ENCODE data around the gene ZNF408. TPM values are rescaled to one million over a fixed set of nuclear protein-coding genes. Genes with fewer than 3 reads are reported as not detected.

Gene ZNF408
- total RNA-seq, 1 donor from 2014 or later: 8.2 TPM

DNA sequence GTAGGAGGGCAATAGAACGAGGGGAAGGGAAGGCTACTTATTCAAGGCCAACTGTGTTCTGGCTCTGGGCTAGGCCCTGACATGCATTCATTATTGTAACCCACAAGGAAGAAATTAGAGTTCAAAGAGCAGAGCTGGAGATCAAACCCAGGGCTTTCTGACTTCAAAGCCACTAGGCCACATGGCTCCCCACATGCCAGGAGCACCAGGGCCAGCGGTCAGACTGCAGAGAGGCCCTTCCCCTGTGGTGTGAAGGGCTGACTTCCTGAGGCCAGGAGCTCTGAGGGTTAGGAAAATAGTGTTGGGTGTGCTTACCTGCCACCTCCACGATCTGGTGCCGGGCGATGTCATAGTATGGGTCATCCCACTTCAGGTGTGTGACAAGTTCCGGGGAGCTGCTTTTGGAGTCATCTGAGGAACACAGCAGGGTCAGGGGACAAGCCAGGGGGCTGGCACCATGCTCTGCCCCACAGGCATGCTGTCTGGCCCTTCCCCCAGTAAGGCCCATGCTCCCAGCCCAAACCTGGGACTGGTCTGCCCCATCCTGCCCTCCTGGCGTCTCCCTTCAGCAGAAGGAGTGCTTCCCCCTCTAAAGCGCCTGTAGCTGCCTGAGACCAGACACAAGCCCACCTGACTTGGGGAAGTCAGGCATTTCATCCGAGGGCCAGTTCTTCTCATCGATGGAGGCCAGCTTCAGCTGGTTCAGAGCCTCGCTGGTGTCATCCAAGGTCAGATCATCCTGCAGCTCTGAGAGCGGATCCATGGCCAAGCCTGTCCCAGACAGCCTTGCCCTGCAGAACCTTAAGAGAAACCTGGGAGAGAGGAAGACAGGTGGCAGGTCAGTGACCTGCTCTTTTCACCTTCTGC, 5.3 kb upstream of the ZNF408 start:
- DNase-seq (ENCODE audit: low read depth) (no peak), FAIRE-seq (no peak)
- H3K4me3 ChIP-seq (ENCODE audit: low read depth, low read length): no peak overlapping the region
- no peak for TF ChIP-seq CTCF (IDR thresholded peaks at IDR 0.05; ENCODE audit: insufficient read depth, low read length, severe bottlenecking)
- peaks cover 27% of the 10 kb centered on the region for H3K36me3 ChIP-seq (ENCODE audit: control insufficient read depth, insufficient read depth, low read length)
- H3K27me3 ChIP-seq (ENCODE audit: control insufficient read depth, insufficient read depth, low read length): no peaks in the 10 kb centered on the region

- H3K36me3 ChIP-seq (ENCODE audit: control insufficient read depth, insufficient read depth, low read length): peaks cover 27% of the 10 kb centered on the region
- FAIRE-seq (no peak), DNase-seq (ENCODE audit: low read depth) (no peak)
- no peak overlapping the region for H3K4me3 ChIP-seq (ENCODE audit: low read depth, low read length)
- H3K27me3 ChIP-seq (ENCODE audit: control insufficient read depth, insufficient read depth, low read length): no peaks in the 10 kb centered on the region
- TF ChIP-seq CTCF (IDR thresholded peaks at IDR 0.05; ENCODE audit: insufficient read depth, low read length, severe bottlenecking): no peak
These were observed 4.6 kb upstream of the ZNF408 start for GRCh38 chr11:46696212-46696558.

GRCh38 chr11:46697303-46697702, 3.5 kb upstream of the ZNF408 start:
- H3K36me3 ChIP-seq (ENCODE audit: control insufficient read depth, insufficient read depth, low read length): peaks cover 25% of the 10 kb centered on the region
- no peak for DNase-seq (ENCODE audit: low read depth)
- no peak for FAIRE-seq
- no peaks in the 10 kb centered on the region for H3K27me3 ChIP-seq (ENCODE audit: control insufficient read depth, insufficient read depth, low read length)
- H3K4me3 ChIP-seq (ENCODE audit: low read depth, low read length): no peak overlapping the region
- no peak for TF ChIP-seq CTCF (IDR thresholded peaks at IDR 0.05; ENCODE audit: insufficient read depth, low read length, severe bottlenecking)

GRCh38 chr11:46697723-46698122, 3.1 kb upstream of the ZNF408 start:
- peaks cover 26% of the 10 kb centered on the region for H3K36me3 ChIP-seq (ENCODE audit: control insufficient read depth, insufficient read depth, low read length)
- FAIRE-seq (no peak), DNase-seq (ENCODE audit: low read depth) (no peak)
- H3K27me3 ChIP-seq (ENCODE audit: control insufficient read depth, insufficient read depth, low read length): no peaks in the 10 kb centered on the region
- TF ChIP-seq CTCF (IDR thresholded peaks at IDR 0.05; ENCODE audit: insufficient read depth, low read length, severe bottlenecking): no peak
- no peak overlapping the region for H3K4me3 ChIP-seq (ENCODE audit: low read depth, low read length)

- peaks cover 29% of the 10 kb centered on the region for H3K36me3 ChIP-seq (ENCODE audit: control insufficient read depth, insufficient read depth, low read length)
These were observed 2.2 kb upstream of the ZNF408 start for GRCh38 chr11:46698597-46698996.

More at GRCh38 chr11:46698597-46698996, 2.2 kb upstream of the ZNF408 start:
- DNase-seq (ENCODE audit: low read depth) (no peak), FAIRE-seq (no peak)
- no peak for TF ChIP-seq CTCF (IDR thresholded peaks at IDR 0.05; ENCODE audit: insufficient read depth, low read length, severe bottlenecking)
- H3K27me3 ChIP-seq (ENCODE audit: control insufficient read depth, insufficient read depth, low read length): no peaks in the 10 kb centered on the region
- H3K4me3 ChIP-seq (ENCODE audit: low read depth, low read length): no peak overlapping the region

All from bronchial epithelial cell (primary cell).